Ovary (tissue), 3 donors: ENCODE data around the gene NAB2.

Experiments used
- EP300 ChIP-seq: sonication (generic); formaldehyde crosslinking; IDR thresholded peaks from one replicate; pipeline ENCODE4 v1.6.1; 2017; ENCODE audit warnings: antibody characterized with exemption
- POLR2A ChIP-seq: fragments of 450-650 bp; IDR thresholded peaks from one replicate; pipeline ENCODE4 v1.6.1; 2017; ENCODE audit warnings: antibody characterized with exemption, mild to moderate bottlenecking, moderate library complexity
- TF ChIP-seq, protein P1 (sequence below), 3 donors: fragments of 450-650 bp in 2 of 3; fragments of 200-600 bp in 1 of 3; IDR thresholded peaks; one replicate each; pipeline versions ENCODE4 v1.5.1 to v1.8.0; 2016 to 2022; ENCODE audit warnings: antibody characterized with exemption in 3 of 3, mild to moderate bottlenecking in 1 of 3
- donor health status: DM: no; HTN: no; CAD: no.

DNA sequence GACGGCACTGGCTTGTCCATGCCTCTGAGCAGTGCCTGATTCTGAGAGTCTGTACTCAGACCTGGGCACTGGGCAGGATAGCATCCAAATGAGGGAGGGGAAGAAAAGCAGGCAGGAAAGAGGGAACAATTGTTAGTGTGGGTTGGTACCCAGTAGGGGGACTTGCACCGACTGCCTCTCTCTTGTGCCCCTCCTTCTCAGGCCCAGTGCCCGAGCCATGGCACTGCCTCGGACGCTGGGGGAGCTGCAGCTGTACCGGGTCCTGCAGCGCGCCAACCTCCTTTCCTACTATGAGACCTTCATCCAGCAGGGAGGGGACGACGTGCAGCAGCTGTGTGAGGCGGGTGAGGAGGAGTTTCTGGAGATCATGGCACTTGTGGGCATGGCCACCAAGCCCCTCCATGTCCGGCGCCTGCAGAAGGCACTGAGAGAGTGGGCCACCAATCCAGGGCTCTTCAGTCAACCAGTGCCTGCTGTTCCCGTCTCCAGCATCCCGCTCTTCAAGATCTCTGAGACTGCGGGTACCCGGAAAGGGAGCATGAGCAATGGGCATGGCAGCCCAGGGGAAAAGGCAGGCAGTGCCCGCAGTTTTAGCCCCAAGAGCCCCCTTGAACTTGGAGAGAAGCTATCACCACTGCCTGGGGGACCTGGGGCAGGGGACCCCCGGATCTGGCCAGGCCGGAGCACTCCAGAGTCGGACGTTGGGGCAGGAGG lies 2.2 kb downstream of the NAB2 start:
- TF ChIP-seq POLR2A (no peak), EP300 (no peak)
- TF ChIP-seq, protein P1, sequence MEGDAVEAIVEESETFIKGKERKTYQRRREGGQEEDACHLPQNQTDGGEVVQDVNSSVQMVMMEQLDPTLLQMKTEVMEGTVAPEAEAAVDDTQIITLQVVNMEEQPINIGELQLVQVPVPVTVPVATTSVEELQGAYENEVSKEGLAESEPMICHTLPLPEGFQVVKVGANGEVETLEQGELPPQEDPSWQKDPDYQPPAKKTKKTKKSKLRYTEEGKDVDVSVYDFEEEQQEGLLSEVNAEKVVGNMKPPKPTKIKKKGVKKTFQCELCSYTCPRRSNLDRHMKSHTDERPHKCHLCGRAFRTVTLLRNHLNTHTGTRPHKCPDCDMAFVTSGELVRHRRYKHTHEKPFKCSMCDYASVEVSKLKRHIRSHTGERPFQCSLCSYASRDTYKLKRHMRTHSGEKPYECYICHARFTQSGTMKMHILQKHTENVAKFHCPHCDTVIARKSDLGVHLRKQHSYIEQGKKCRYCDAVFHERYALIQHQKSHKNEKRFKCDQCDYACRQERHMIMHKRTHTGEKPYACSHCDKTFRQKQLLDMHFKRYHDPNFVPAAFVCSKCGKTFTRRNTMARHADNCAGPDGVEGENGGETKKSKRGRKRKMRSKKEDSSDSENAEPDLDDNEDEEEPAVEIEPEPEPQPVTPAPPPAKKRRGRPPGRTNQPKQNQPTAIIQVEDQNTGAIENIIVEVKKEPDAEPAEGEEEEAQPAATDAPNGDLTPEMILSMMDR (IDR thresholded peaks at IDR 0.05) = no peak
